HG03439 (cell line): ENCODE measurements around the gene DECR2.

Experiments
- ATAC-seq: cut with Tn5 transposase; IDR thresholded peaks from one replicate; pipeline ENCODE4 v1.9.1; 2021; ENCODE audit warnings: mild to moderate bottlenecking, moderate library complexity; ENCODE audit not compliant: unreplicated experiment

The DECR2 gene

GRCh38 chr16:440627-441026, 38.9 kb downstream of the DECR2 start:
- ATAC-seq: no peak

- ATAC-seq: no peak
These were observed 39.8 kb downstream of the DECR2 start for GRCh38 chr16:441447-441846.

- ATAC-seq: no peak
These were observed 41.3 kb downstream of the DECR2 start for GRCh38 chr16:442976-443375.

GRCh38 chr16:444027-444426, 42.3 kb downstream of the DECR2 start:
- ATAC-seq: no peak

- ATAC-seq: no peak
These were observed 43.9 kb downstream of the DECR2 start for GRCh38 chr16:445566-445965.

- no peak for ATAC-seq
These were observed 48.7 kb downstream of the DECR2 start for GRCh38 chr16:450385-450784.

- ATAC-seq: no peak
These were observed 49.3 kb downstream of the DECR2 start for GRCh38 chr16:450785-451512.

- ATAC-seq: no peak
These were observed 52.8 kb downstream of the DECR2 start for GRCh38 chr16:454397-454940.

GRCh38 chr16:455453-455852, 53.8 kb downstream of the DECR2 start:
- no peak for ATAC-seq

GRCh38 chr16:456891-457483, 55.3 kb downstream of the DECR2 start:
- no peak for ATAC-seq

GRCh38 chr16:457732-458400, 56.2 kb downstream of the DECR2 start:
- no peak for ATAC-seq

- no peak for ATAC-seq
These were observed 58.1 kb downstream of the DECR2 start for GRCh38 chr16:459761-460160.

- ATAC-seq: no peak
These were observed 59.1 kb downstream of the DECR2 start for GRCh38 chr16:460787-461186.
